CD4-positive, CD25-positive, alpha-beta regulatory T cell (primary cell): ENCODE results near the gene SPTB. TPM values are rescaled to one million over a fixed set of nuclear protein-coding genes. Genes with fewer than 3 reads are reported as not detected.

Experiments
- ATAC-seq, 2 donors: fragments of 150-1000 bp; cut with Tn5 transposase; one replicate each; pipeline ENCODE4 v1.10.0; 2021; ENCODE audit warnings: low read depth in 2 of 2, moderate number of reproducible peaks in 2 of 2, moderate library complexity in 1 of 2
- DNase-seq, 3 donors: peaks; one replicate each; pipeline versions ENCODE4 v3.0.0 to v3.0.0-alpha.2; 2012 to 2022; ENCODE audit warnings: mixed read lengths in 1 of 3
- H3K27ac ChIP-seq: one replicate; pipeline ENCODE4 v1.7.0; 2013; ENCODE audit warnings: mild to moderate bottlenecking, low read length; ENCODE audit not compliant: insufficient read depth, poor library complexity, severe bottlenecking
- H3K27me3 ChIP-seq: one replicate; pipeline ENCODE4 v1.7.0; 2013; ENCODE audit warnings: low read length; ENCODE audit not compliant: control insufficient read depth, insufficient read depth
- H3K36me3 ChIP-seq: one replicate; pipeline ENCODE4 v1.7.0; 2013; ENCODE audit warnings: mild to moderate bottlenecking, low read length, moderate library complexity; ENCODE audit not compliant: control insufficient read depth, insufficient read depth
- H3K4me1 ChIP-seq: 2 replicates; pipeline ENCODE4 v1.7.0; 2013; ENCODE audit warnings: mild to moderate bottlenecking, low read length; ENCODE audit not compliant: insufficient read depth, control insufficient read depth, poor library complexity, severe bottlenecking
- H3K4me3 ChIP-seq: one replicate; pipeline ENCODE4 v1.7.0; 2013; ENCODE audit warnings: low read depth, mild to moderate bottlenecking, low read length, moderate library complexity
- H3K9me3 ChIP-seq, 2 experiments: 1 replicate in 1 of 2; 2 replicates in 1 of 2; pipeline ENCODE4 v1.7.0; 2013; ENCODE audit warnings: low read length in 2 of 2, mild to moderate bottlenecking in 1 of 2, moderate library complexity in 1 of 2; ENCODE audit not compliant: control insufficient read depth in 2 of 2
- H3K27ac Mint-ChIP-seq, 3 donors: one replicate each; pipeline ENCODE4 v1.8.0; 2020 to 2022; ENCODE audit warnings: mild to moderate bottlenecking in 3 of 3, mixed read lengths in 3 of 3, moderate library complexity in 2 of 3
- H3K27me3 Mint-ChIP-seq: one replicate; pipeline ENCODE4 v1.8.0; 2022; ENCODE audit warnings: mild to moderate bottlenecking, mixed read lengths
- H3K36me3 Mint-ChIP-seq: one replicate; pipeline ENCODE4 v1.8.0; 2020; ENCODE audit warnings: mixed read lengths
- H3K4me1 Mint-ChIP-seq, 4 donors: one replicate each; pipeline ENCODE4 v1.8.0; 2020 to 2022; ENCODE audit warnings: mixed read lengths in 4 of 4, mild to moderate bottlenecking in 1 of 4
- H3K4me3 Mint-ChIP-seq, 4 donors: one replicate each; pipeline ENCODE4 v1.8.0; 2020 to 2022; ENCODE audit warnings: mild to moderate bottlenecking in 4 of 4, mixed read lengths in 4 of 4, moderate library complexity in 3 of 4
- H3K9me3 Mint-ChIP-seq, 7 donors: one replicate each; pipeline ENCODE4 v1.8.0; 2020 to 2022; ENCODE audit warnings: mixed read lengths in 7 of 7, mild to moderate bottlenecking in 3 of 7, moderate library complexity in 2 of 7
- polyA plus RNA-seq, 4 donors: library from polyadenylated mRNA; unstranded; fragments of 300-500 nt; fragmentation: Illumina TruSeq; gene quantifications; one replicate each; pipeline ENCODE4 v1.2.3, GENCODE V29; 2021
- total RNA-seq: library from RNA; stranded (reverse); gene quantifications from one replicate; pipeline ENCODE4 v1.2.3, GENCODE V29; 2022

The SPTB gene
- total and polyA plus RNA-seq, 5 donors from 2014 or later: 0.11 to 0.91 (median 0.24) TPM; not detected in 1

DNA sequence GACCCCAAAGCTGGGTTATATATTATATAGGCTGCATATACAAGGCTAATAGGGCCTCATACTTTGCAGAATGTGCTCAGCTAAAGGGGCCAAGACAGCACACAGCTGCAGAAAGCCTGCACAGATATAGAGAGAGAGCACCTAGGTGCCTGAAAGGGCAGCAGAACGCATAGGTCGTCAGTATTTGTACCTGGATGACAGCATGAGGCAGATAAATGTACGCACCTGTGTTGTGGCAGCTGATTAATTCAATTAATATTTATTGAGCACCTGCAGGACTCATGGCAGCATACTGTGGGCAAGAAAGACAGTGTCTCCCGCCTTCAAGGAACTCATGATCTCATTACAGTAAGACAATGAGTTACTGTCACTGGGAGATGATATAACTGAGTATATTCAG is 33.4 kb downstream of the SPTB start:
- no peak overlapping the region for H3K4me3 ChIP-seq
- H3K27ac ChIP-seq: no peak overlapping the region
- Mint-ChIP-seq H3K27me3 (peaks cover 59% of the 10 kb centered on the region), H3K27ac (no peak overlapping the region), H3K36me3 (no peaks in the 10 kb centered on the region), H3K9me3 (no peaks in the 10 kb centered on the region), H3K4me1 (peaks cover 0 to 10% (median 3%) of the 10 kb centered on the region in 4 donors), H3K4me3 (no peak overlapping the region)
- no peaks in the 10 kb centered on the region for H3K36me3 ChIP-seq
- no peaks in the 10 kb centered on the region for H3K4me1 ChIP-seq
- H3K27me3 ChIP-seq: peaks cover 46% of the 10 kb centered on the region
- H3K9me3 ChIP-seq: no peaks in the 10 kb centered on the region
- DNase-seq (no peak), ATAC-seq (no peak)

DNA sequence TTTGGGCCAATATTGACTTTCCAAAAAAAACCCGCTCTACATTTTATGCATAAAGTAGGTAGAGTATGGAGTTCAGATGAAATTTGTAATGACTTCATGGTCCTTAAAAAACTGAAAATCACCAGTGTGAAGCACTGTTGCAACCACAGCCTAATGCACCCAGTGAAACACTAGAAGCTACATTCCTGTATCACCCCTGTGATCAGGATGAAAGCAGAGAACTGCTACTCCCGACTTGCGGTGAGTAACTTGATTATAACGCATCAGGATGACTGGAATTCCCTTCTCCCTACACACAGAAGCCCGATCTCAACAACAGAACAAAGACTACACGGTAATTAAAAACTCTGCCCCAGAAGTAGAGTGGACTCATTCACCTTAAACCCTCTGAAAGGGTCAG is 33.8 kb downstream of the SPTB start:
- Histone ChIP-seq H3K9me3 (no peaks in the 10 kb centered on the region), H3K36me3 (no peaks in the 10 kb centered on the region), H3K27ac (no peak overlapping the region), H3K4me1 (no peaks in the 10 kb centered on the region), H3K4me3 (no peak overlapping the region), H3K27me3 (peaks cover 41% of the 10 kb centered on the region)
- Mint-ChIP-seq H3K4me1 (peaks cover 0 to 10% (median 3%) of the 10 kb centered on the region in 4 donors), H3K9me3 (peaks cover 0 to 2% (median 0%) of the 10 kb centered on the region in 7 donors), H3K27ac (no peak overlapping the region), H3K27me3 (peaks cover 59% of the 10 kb centered on the region), H3K4me3 (no peak overlapping the region), H3K36me3 (no peaks in the 10 kb centered on the region)
- no peak for DNase-seq
- no peak for ATAC-seq

DNA sequence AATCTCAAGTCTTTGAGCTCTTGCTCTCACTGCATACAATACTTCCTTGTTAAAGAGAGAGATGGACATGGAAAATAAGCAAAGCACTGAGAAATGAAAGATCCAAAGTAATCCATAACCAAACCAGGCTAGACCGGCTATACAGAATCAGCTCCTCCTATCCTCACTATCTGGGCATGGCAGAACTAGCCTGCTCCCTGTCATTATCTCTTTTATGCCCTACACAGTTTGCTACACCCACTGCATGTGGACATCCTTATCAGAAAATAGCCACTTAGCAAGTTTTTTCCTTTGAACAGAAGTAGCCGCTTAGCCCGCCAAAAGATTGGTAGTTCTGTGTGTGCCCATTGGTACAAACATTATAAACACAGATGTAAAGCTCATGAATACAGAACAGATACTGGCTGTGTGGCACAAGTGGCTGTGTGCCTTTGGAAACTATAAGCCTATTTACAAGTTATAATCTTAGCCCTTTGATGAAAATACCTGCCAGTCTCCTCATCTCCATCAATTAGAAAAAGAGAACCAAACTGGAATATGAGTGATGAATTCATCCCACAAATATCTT is 34.7 kb downstream of the SPTB start:
- DNase-seq (no peak), ATAC-seq (no peak)
- Mint-ChIP-seq H3K4me3 (no peak overlapping the region), H3K36me3 (no peaks in the 10 kb centered on the region), H3K9me3 (peaks cover 0 to 2% (median 0%) of the 10 kb centered on the region in 7 donors), H3K27me3 (peaks cover 56% of the 10 kb centered on the region), H3K4me1 (peaks cover 0 to 10% (median 3%) of the 10 kb centered on the region in 4 donors), H3K27ac (no peak overlapping the region)
- no peaks in the 10 kb centered on the region for H3K9me3 ChIP-seq
- no peaks in the 10 kb centered on the region for H3K4me1 ChIP-seq
- no peak overlapping the region for H3K4me3 ChIP-seq
- no peaks in the 10 kb centered on the region for H3K36me3 ChIP-seq
- no peak overlapping the region for H3K27ac ChIP-seq
- H3K27me3 ChIP-seq: peaks cover 38% of the 10 kb centered on the region

DNA sequence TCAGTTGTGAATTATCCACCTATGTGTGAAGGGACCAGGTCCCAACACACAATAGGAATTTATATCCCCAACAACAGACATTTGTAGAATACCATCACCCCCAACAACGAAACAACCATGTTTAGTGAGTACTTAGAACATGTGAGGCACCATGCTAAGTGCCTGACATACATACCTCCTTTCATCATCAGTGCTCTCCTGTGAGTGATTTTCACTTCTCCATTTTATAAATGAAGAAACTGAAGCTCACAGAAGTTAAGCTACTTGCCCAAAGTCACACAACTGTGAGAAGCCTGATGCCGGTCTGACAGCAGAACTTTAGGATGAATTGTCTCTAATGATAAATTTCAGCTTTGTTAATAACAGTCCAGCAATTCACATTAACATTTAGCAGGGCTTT is 35.4 kb downstream of the SPTB start:
- Mint-ChIP-seq H3K4me3 (no peak overlapping the region), H3K9me3 (peaks cover 0 to 2% (median 0%) of the 10 kb centered on the region in 7 donors), H3K36me3 (no peaks in the 10 kb centered on the region), H3K27me3 (peaks cover 52% of the 10 kb centered on the region), H3K27ac (no peak overlapping the region), H3K4me1 (peaks cover 0 to 10% (median 3%) of the 10 kb centered on the region in 4 donors)
- Histone ChIP-seq H3K9me3 (no peaks in the 10 kb centered on the region), H3K4me3 (no peak overlapping the region), H3K27me3 (peaks cover 30% of the 10 kb centered on the region), H3K36me3 (no peaks in the 10 kb centered on the region), H3K4me1 (no peaks in the 10 kb centered on the region), H3K27ac (no peak overlapping the region)
- DNase-seq: no peak
- ATAC-seq: no peak

DNA sequence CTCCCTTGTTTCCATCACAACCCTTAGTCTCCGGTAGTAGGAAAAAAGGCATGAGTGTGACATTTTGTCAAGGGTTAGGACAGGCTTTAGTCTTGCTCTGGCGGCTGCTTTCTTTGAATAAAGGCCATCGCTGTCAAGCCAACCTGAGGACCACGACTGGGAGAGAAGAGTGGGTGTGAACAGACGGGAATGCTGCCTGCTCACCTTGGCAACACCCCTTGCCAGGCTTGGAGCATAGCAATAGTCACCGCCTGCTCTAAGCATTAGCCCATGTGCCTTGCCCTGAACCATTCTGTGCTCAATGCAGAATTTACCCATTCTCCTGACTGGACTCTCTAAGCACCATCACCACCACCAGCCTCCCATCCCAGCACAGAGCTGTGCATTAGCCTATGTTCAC is 36.2 kb downstream of the SPTB start:
- peak overlapping the region in 1 of 3 donors; percentile 51 for H3K27ac Mint-ChIP-seq
- H3K4me3 Mint-ChIP-seq: no peak overlapping the region
- peaks cover 0 to 2% (median 0%) of the 10 kb centered on the region in 7 donors for H3K9me3 Mint-ChIP-seq
- Histone ChIP-seq H3K36me3 (no peaks in the 10 kb centered on the region), H3K4me3 (no peak overlapping the region), H3K27ac (no peak overlapping the region), H3K9me3 (no peaks in the 10 kb centered on the region), H3K27me3 (peaks cover 30% of the 10 kb centered on the region), H3K4me1 (no peaks in the 10 kb centered on the region)
- no peaks in the 10 kb centered on the region for H3K36me3 Mint-ChIP-seq
- peaks cover 0 to 10% (median 3%) of the 10 kb centered on the region in 4 donors for H3K4me1 Mint-ChIP-seq
- no peak for DNase-seq
- peaks cover 56% of the 10 kb centered on the region for H3K27me3 Mint-ChIP-seq
- no peak for ATAC-seq

DNA sequence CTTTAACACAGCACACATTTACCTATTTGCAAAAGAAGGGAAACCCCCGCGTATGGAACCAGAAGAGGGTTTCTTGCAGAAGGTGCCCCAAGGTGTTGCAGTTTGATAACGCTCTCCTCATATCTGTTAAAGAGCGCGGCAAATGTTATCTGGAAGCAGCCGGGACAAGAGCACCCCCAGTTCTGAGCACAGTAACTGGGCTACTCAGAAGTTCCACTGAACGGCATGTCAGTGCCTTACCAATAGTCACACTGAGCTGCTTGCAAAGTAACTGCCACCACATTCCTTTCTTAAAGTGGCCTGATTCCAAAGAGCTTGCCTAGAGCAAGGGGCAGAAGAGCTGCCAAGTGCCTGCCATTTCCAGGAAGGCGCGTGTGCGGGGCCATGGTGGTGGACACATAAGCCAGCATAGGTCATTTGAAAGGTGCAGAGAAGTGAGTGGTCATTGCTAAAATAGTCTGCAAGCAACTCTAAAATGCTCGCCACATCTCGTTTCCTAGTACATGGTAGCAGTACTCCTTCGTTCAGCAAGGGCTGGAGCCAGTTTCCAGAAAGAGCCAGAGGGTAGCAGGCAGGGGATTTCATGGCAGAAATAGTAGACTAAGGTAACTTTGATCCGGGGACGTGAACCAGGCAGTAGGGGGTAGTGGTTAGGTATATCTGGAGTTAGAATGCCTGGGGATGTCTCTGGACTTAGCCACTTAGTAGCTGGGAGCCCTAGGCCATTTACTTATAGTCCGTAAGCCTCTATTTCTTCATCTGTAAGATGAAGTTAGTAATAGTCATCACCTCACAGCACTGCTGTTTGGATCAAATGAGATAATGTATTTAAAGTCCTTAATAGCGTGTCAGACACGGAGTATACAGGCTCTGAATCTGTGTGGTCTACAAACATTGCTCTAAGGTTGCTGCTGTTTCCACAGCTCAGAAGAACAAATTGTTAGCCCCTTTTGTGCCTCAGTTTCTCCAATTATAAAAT is 37.6 kb downstream of the SPTB start:
- H3K36me3 ChIP-seq: no peaks in the 10 kb centered on the region
- no peak overlapping the region for H3K4me3 Mint-ChIP-seq
- H3K4me3 ChIP-seq: no peak overlapping the region
- H3K27ac ChIP-seq: no peak overlapping the region
- peaks cover 0 to 4% (median 0%) of the 10 kb centered on the region in 7 donors for H3K9me3 Mint-ChIP-seq
- H3K4me1 ChIP-seq: no peaks in the 10 kb centered on the region
- ATAC-seq: no peak
- H3K4me1 Mint-ChIP-seq: no peaks in the 10 kb centered on the region
- H3K27me3 ChIP-seq: peaks cover 27% of the 10 kb centered on the region
- H3K27me3 Mint-ChIP-seq: peaks cover 59% of the 10 kb centered on the region
- no peak overlapping the region for H3K27ac Mint-ChIP-seq
- H3K36me3 Mint-ChIP-seq: no peaks in the 10 kb centered on the region
- H3K9me3 ChIP-seq: no peaks in the 10 kb centered on the region
- no peak for DNase-seq

DNA sequence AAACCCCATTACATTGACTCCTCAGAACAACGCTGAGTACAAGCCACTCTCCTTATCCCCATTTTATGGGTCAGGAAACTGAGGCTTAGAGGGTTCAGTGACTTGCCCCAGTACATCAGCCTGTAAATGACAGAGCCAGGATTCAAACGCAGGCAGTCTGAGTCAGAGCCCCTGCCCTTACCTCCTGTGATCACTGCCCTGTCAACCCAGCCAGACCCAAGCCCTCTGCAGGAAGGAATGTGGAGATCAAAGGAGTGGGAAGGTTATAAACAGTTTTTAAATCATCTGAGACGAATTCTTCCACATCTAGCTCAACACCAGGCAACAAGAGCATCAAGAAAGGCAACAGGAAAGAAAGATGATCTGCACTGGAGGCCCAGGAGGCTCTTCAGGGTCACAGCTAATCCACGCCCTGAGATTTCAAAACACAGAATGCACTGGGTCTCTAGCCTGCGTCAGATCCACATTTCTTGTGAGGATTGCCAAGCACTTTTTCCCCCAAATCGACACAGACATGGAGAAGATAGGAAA is 38.5 kb downstream of the SPTB start:
- ATAC-seq (no peak), DNase-seq (no peak)
- Histone ChIP-seq H3K27ac (no peak overlapping the region), H3K4me3 (no peak overlapping the region), H3K9me3 (no peaks in the 10 kb centered on the region), H3K27me3 (peaks cover 23% of the 10 kb centered on the region), H3K4me1 (no peaks in the 10 kb centered on the region), H3K36me3 (no peaks in the 10 kb centered on the region)
- Mint-ChIP-seq H3K9me3 (peaks cover 0 to 4% (median 0%) of the 10 kb centered on the region in 7 donors), H3K27ac (no peak overlapping the region), H3K27me3 (peaks cover 62% of the 10 kb centered on the region), H3K4me1 (no peaks in the 10 kb centered on the region), H3K36me3 (no peaks in the 10 kb centered on the region), H3K4me3 (no peak overlapping the region)
